Erythroblast (primary cell): Measurements from ENCODE around the gene TFDP1.

ENCODE experiments used
- GATA1 ChIP-seq: IDR thresholded peaks from 2 replicates; pipeline ENCODE4 v1.6.1; 2011; ENCODE audit warnings: low read depth, mild to moderate bottlenecking, control low read depth, low read length, moderate library complexity
- POLR2A ChIP-seq: IDR thresholded peaks from 2 replicates; pipeline ENCODE4 v1.6.1; 2011; ENCODE audit warnings: mild to moderate bottlenecking, low read length

- TF ChIP-seq POLR2A: no peak
- TF ChIP-seq GATA1: no peak
Measured at GRCh38 chr13:113558461-113558860, 26.1 kb upstream of the TFDP1 start.
